C4-2B (cell line): ENCODE results near the gene ICAM4.

Source experiments
- CTCF ChIP-seq: fragments of 450-650 bp; conservative IDR thresholded peaks from 2 replicates; pipeline ENCODE4 v1.5.1; 2017; ENCODE audit warnings: mild to moderate bottlenecking
- ZFX ChIP-seq: fragments of 450-650 bp; IDR thresholded peaks from 2 replicates; pipeline ENCODE4 v1.6.1; 2017

- TF ChIP-seq CTCF = no peak
- no peak for TF ChIP-seq ZFX
Observed at GRCh38 chr19:10256551-10256950, 30.2 kb upstream of the ICAM4 start.
